Measurements from ENCODE around the gene ZNF486.
A peak's percentile ranks its signal among the peaks of the same experiment; 100 is the strongest.
"Not testable (repeated sequence)": the region's sequence is repeated elsewhere in the genome, so short reads cannot be mapped to it uniquely, and the experiment has no call there.

The ZNF486 gene

DNA sequence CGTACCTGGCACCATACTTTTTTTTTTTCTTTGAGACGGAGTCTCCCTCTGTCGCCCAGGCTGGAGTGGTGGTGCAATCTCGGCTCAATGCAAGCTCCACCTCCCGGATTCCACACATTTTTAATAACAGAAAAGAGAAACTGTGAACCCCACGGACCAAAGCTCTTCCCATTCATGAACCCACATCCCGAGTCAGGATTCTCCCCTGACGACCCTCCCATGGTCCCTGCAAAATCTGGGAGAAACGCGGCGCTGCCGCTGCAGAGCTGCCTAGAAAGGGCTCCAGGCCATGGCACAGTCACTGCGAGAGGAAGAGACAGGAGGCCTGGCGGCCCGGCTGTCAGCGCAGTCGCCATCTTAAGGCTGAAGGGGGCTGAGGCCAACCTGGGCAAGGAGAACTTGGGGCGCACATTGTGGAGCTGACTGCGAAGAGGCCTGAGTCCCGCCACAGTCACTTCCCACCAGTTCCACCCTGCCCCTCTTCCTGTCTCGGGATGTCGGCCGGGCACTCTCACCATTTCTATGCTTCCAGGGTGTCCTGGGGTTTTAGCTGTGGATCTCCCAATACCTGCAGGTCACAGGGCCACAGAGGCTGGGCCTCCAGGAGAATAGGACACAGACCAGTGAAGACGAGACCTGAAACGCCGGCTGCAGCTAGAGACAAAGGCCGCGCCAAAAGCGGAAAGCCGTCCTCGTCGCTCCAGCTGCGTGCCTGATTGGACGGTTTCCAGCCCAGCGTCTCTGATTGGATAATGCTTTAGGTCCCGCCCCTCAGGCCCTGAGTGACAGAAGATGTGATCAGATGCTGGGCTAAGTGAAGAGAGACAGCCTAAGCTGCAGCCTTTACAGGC lies 71.0 kb downstream of the ZNF486 start:
- peak; percentile 26 for DNase-seq

DNA sequence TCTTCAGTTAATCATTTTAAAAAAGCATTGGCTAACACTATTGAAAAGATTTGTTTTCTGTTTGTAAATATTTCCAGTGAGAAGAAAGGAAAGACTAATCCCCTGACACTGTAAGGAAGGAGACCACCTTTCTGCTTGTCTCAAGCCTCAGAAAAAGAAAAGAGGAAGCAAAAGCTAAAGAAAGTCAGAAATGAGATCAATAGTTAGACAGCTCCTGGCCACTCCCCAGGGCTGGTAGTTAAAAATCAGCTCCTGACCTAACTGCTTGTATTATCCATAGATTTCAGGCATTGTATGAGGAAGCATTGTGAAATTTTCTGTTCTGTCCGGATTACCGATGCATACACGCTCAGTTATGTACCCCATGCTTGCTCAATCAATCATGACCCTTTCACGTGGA lies 76.6 kb downstream of the ZNF486 start:
- DNase-seq: no peak

DNA sequence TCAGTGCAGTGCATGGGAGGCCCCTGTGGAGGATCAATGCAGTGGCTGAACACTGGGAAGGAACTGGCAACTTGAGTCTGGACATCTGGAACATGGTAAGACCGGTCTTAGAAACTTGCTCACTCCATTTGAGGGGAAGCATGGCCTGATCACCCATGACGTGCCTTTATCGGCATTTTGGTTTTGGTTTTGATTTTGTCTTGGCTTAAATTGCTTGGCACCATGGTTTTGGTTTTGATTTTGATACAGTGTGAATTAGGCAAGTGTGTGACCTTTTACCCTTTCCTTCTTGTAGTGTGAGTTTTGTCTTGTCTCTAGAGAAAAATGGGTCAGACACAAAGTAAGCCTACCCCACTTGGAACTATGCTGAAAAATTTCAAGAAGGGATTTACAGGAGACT lies 77.3 kb downstream of the ZNF486 start:
- DNase-seq: no peak

DNA sequence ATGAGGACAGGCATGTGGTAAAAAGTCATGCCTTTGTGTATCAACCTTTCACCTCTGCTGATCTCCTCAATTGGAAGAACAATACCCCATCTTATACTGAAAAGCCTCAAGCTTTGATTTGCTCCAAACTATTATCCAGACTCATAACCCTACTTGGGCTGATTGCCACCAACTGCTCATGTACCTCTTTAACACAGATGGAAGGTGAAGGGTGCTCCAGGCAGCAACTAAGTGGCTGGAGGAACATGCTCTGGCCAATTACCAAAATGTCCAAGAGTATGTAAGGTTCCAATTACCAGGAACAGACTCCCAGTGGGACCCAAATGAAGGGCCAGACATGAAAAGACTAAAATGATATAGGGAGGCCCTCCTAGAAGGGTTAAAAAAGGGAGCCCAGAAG lies 78.3 kb downstream of the ZNF486 start:
- DNase-seq: no peak

- no peak for DNase-seq
These were observed 80.1 kb downstream of the ZNF486 start for GRCh38 chr19:20247016-20247683.

DNA sequence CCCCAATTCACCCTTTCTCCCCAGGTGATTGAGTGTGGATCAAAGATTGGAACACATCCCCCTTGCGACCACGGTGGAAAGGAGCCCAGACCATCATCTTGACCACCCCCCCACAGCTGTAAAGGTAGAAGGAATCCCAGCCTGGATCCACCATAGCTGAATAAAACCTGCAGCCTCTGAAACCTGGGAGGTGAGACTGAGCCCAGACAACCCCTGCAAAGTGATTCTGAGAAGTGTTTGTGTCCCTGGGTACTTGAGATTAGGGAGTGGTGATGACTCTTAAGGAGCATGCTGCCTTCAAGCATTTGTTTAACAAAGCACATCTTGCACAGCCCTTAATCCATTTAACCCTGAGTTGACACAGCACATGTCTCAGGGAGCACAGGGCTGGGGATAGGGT lies 81.2 kb downstream of the ZNF486 start:
- DNase-seq: not testable (repeated sequence)

Data from 8988T (cell line).